H1 (cell line): ENCODE measurements around the gene CREBL2. TPM values are rescaled to one million over a fixed set of nuclear protein-coding genes. Genes with fewer than 3 reads are reported as not detected.

Experiments used
- CTCF ChIA-PET: fragments of 300-600 bp; sonication (Branson Sonifier 250); formaldehyde crosslinking; loops from one replicate; lab custom pipeline; 2021; ENCODE audit not compliant: partially characterized antibody; lab: Charles Lee
- POLR2A ChIA-PET: fragments of 300-600 bp; sonication (Branson Sonifier 250); formaldehyde crosslinking; loops from one replicate; lab custom pipeline; 2021; ENCODE audit warnings: inconsistent platforms; ENCODE audit not compliant: partially characterized antibody; lab: Charles Lee
- DNase-seq, 2 experiments: peaks; one replicate each; pipeline versions ENCODE4 v3.0.0 to v3.0.0-alpha.2; 2010 to 2022; ENCODE audit warnings: low spot score in 2 of 2, low read depth in 1 of 2, mixed read lengths in 1 of 2
- FAIRE-seq: peaks from 2 replicates; lab custom pipeline; 2011; peaks lifted over from hg19 to GRCh38; lab: Jason Lieb, UNC
- H2AFZ ChIP-seq: 2 replicates; pipeline ENCODE4 v1.8.1; 2012; ENCODE audit warnings: low read length, inconsistent platforms
- H2AK5ac ChIP-seq: 2 replicates; pipeline ENCODE4 v1.6.1; 2013; ENCODE audit warnings: low read depth, low read length
- H2BK120ac ChIP-seq: replicated peaks from 2 replicates; pipeline ENCODE3; 2013; ENCODE audit warnings: low read depth, low read length, inconsistent platforms
- H2BK12ac ChIP-seq: 2 replicates; pipeline ENCODE4 v1.6.1; 2013; ENCODE audit warnings: low read depth, low read length
- H2BK15ac ChIP-seq: 2 replicates; pipeline ENCODE4 v1.6.1; 2013; ENCODE audit warnings: low read length
- H2BK20ac ChIP-seq: 2 replicates; pipeline ENCODE4 v1.6.1; 2013; ENCODE audit warnings: low read length
- H2BK5ac ChIP-seq: 2 replicates; pipeline ENCODE4 v1.6.1; 2013; ENCODE audit warnings: low read depth, low read length
- H3K14ac ChIP-seq: 2 replicates; pipeline ENCODE4 v1.6.1; 2013; ENCODE audit warnings: inconsistent platforms; ENCODE audit not compliant: insufficient read length
- H3K18ac ChIP-seq: 2 replicates; pipeline ENCODE4 v1.6.1; 2013; ENCODE audit warnings: low read length; ENCODE audit errors: extremely low read depth
- H3K23ac ChIP-seq: 2 replicates; pipeline ENCODE4 v1.6.1; 2013; ENCODE audit warnings: inconsistent platforms; ENCODE audit not compliant: insufficient read length
- H3K23me2 ChIP-seq: 2 replicates; pipeline ENCODE4 v1.6.1; 2013; ENCODE audit warnings: low read depth, low read length
- H3K27ac ChIP-seq: 2 replicates; pipeline ENCODE4 v1.6.1; 2011; ENCODE audit warnings: low read depth, low read length, inconsistent platforms
- H3K27me3 ChIP-seq, 4 experiments: replicated peaks in 1 of 4; 1 replicate in 1 of 4; 2 replicates in 3 of 4; pipeline versions ENCODE4 v1.6.1 to v1.8.1; 2011 to 2013; ENCODE audit warnings: low read length in 3 of 4, mild to moderate bottlenecking in 3 of 4, inconsistent platforms in 2 of 4, mixed read lengths in 2 of 4, moderate library complexity in 1 of 4; ENCODE audit not compliant: control insufficient read depth in 3 of 4, insufficient read depth in 3 of 4; ENCODE audit errors: extremely low read depth in 1 of 4
- H3K36me3 ChIP-seq, 4 experiments: 2 replicates each; pipeline versions ENCODE4 v1.6.1 to v1.8.1; 2011 to 2013; ENCODE audit warnings: mild to moderate bottlenecking in 4 of 4, low read length in 3 of 4, moderate library complexity in 2 of 4, control low read depth in 1 of 4, inconsistent platforms in 1 of 4; ENCODE audit not compliant: insufficient read depth in 4 of 4, control insufficient read depth in 2 of 4
- H3K4ac ChIP-seq: replicated peaks from 2 replicates; pipeline ENCODE3; 2013; ENCODE audit warnings: low read length, low read depth, mixed read lengths, inconsistent platforms; ENCODE audit not compliant: insufficient read length
- H3K4me1 ChIP-seq, 4 experiments: replicated peaks in 1 of 4; 1 replicate in 1 of 4; 2 replicates in 3 of 4; pipeline versions ENCODE4 v1.6.1 to v1.8.1; 2011 to 2013; ENCODE audit warnings: low read length in 3 of 4, inconsistent platforms in 2 of 4, mixed read lengths in 1 of 4; ENCODE audit not compliant: insufficient read depth in 4 of 4, control insufficient read depth in 3 of 4
- H3K4me2 ChIP-seq, 2 experiments: 2 replicates each; pipeline versions ENCODE4 v1.6.1 to v1.8.1; 2011 to 2013; ENCODE audit warnings: low read depth in 2 of 2, low read length in 2 of 2, control low read depth in 1 of 2, inconsistent platforms in 1 of 2, mild to moderate bottlenecking in 1 of 2; ENCODE audit not compliant: insufficient read depth in 1 of 2
- H3K4me3 ChIP-seq, 4 experiments: fragments of 200-600, 300-600 bp in 1 of 4; sonication (generic), shearing (Covaris generic), sonication (Bioruptor Twin) in 1 of 4; 2 replicates each; pipeline versions ENCODE4 v1.5.1 to v1.8.1; 2011 to 2016; ENCODE audit warnings: low read length in 4 of 4, low read depth in 3 of 4, control low read depth in 2 of 4, inconsistent platforms in 2 of 4, mild to moderate bottlenecking in 2 of 4, mixed read lengths in 1 of 4, moderate library complexity in 1 of 4; ENCODE audit not compliant: insufficient read depth in 2 of 4; ENCODE audit errors: extremely low read depth in 1 of 4
- H3K56ac ChIP-seq: replicated peaks from 2 replicates; pipeline ENCODE3; 2013; ENCODE audit warnings: low read depth, mild to moderate bottlenecking, mixed read lengths, low read length, inconsistent platforms; ENCODE audit not compliant: insufficient read length
- H3K79me1 ChIP-seq: 2 replicates; pipeline ENCODE4 v1.6.1; 2013; ENCODE audit warnings: low read depth, low read length, control low read depth
- H3K79me2 ChIP-seq, 2 experiments: 2 replicates each; pipeline versions ENCODE4 v1.6.1 to v1.8.1; 2012 to 2013; ENCODE audit warnings: low read length in 2 of 2, mild to moderate bottlenecking in 2 of 2, inconsistent platforms in 1 of 2; ENCODE audit not compliant: insufficient read depth in 2 of 2, control insufficient read depth in 1 of 2
- H3K9ac ChIP-seq, 4 experiments: replicated peaks in 1 of 4; 1 replicate in 1 of 4; 2 replicates in 3 of 4; pipeline versions ENCODE4 v1.6.1 to v1.8.1; 2011 to 2013; ENCODE audit warnings: low read depth in 3 of 4, low read length in 3 of 4, control low read depth in 2 of 4, mild to moderate bottlenecking in 2 of 4, moderate library complexity in 2 of 4, inconsistent platforms in 1 of 4; ENCODE audit errors: extremely low read depth in 1 of 4
- H3K9me3 ChIP-seq, 2 experiments: 2 replicates each; pipeline versions ENCODE4 v1.6.1 to v1.8.1; 2012 to 2013; ENCODE audit warnings: mild to moderate bottlenecking in 2 of 2, moderate library complexity in 2 of 2, control low read depth in 1 of 2, inconsistent platforms in 1 of 2, low read depth in 1 of 2, low read length in 1 of 2, mixed read lengths in 1 of 2; ENCODE audit not compliant: insufficient read depth in 2 of 2
- H4K20me1 ChIP-seq, 2 experiments: replicated peaks in 1 of 2; 2 replicates each; pipeline versions ENCODE3 to v1.8.1; 2011 to 2013; ENCODE audit warnings: inconsistent platforms in 2 of 2, low read length in 2 of 2, mild to moderate bottlenecking in 1 of 2; ENCODE audit not compliant: insufficient read depth in 2 of 2, control insufficient read depth in 1 of 2
- H4K5ac ChIP-seq: 2 replicates; pipeline ENCODE4 v1.6.1; 2013; ENCODE audit warnings: low read length, low read depth, mixed read lengths, inconsistent platforms; ENCODE audit not compliant: insufficient read length
- H4K8ac ChIP-seq: 2 replicates; pipeline ENCODE4 v1.8.0; 2013; ENCODE audit warnings: mild to moderate bottlenecking, moderate library complexity, low read length, inconsistent platforms; ENCODE audit not compliant: insufficient read depth; ENCODE audit errors: extremely low read depth
- H4K91ac ChIP-seq: replicated peaks from 2 replicates; pipeline ENCODE3; 2013; ENCODE audit warnings: low read length, mixed read lengths, inconsistent platforms; ENCODE audit not compliant: insufficient read length
- CBX8 ChIP-seq: fragments of 300-800, 300-1000 bp; sonication (generic); IDR thresholded peaks from 2 replicates; pipeline ENCODE4 v1.7.1; 2016; ENCODE audit warnings: low read depth, low read length, borderline replicate concordance
- CHD1 ChIP-seq: IDR thresholded peaks from 2 replicates; pipeline ENCODE4 v1.6.1; 2012; ENCODE audit warnings: low read depth, low read length, improper control_type of control experiment
- HDAC6 ChIP-seq: IDR thresholded peaks from one replicate; pipeline ENCODE4 v1.7.1; 2012; ENCODE audit warnings: low read depth, mild to moderate bottlenecking, inconsistent platforms, low read length, moderate library complexity
- JUN ChIP-seq: IDR thresholded peaks from 2 replicates; pipeline ENCODE4 v1.6.1; 2011; ENCODE audit warnings: low read depth, mild to moderate bottlenecking, improper control_type of control experiment, low read length
- NRF1 ChIP-seq: IDR thresholded peaks from 2 replicates; pipeline ENCODE4 v1.6.1; 2011; ENCODE audit warnings: mild to moderate bottlenecking, low read depth, low read length, improper control_type of control experiment
- RBBP5 ChIP-seq: IDR thresholded peaks from 2 replicates; pipeline ENCODE4 v1.7.1; 2012; ENCODE audit warnings: low read depth, mild to moderate bottlenecking, inconsistent platforms, low read length, moderate library complexity, borderline replicate concordance
- RFX5 ChIP-seq: IDR thresholded peaks from 2 replicates; pipeline ENCODE4 v1.6.1; 2011; ENCODE audit warnings: low read depth, low read length, improper control_type of control experiment, borderline replicate concordance
- SP4 ChIP-seq: IDR thresholded peaks from 2 replicates; pipeline ENCODE4 v1.6.1; 2012; ENCODE audit warnings: low read length, inconsistent platforms
- SRF ChIP-seq: IDR thresholded peaks from 2 replicates; pipeline ENCODE4 v1.6.1; 2011; ENCODE audit warnings: mild to moderate bottlenecking, low read depth, low read length, moderate library complexity
- TCF12 ChIP-seq: IDR thresholded peaks from 2 replicates; pipeline ENCODE4 v1.6.1; 2011; ENCODE audit warnings: low read depth, mild to moderate bottlenecking, low read length
- TEAD4 ChIP-seq: IDR thresholded peaks from 2 replicates; pipeline ENCODE4 v1.6.1; 2012; ENCODE audit warnings: low read depth, low read length, inconsistent platforms, mixed read lengths
- ZNF274 ChIP-seq: IDR thresholded peaks from 2 replicates; pipeline ENCODE4 v1.7.0; 2012; ENCODE audit warnings: low read length, borderline replicate concordance; ENCODE audit errors: extremely low read depth
- WGBS, 2 experiments: shearing (Covaris generic) in 1 of 2; methylation state at CpG; one replicate each; pipeline versions ENCODE4 v1.1.6 to v1.1.7; 2013 to 2015; ENCODE audit warnings: low lambda C conversion rate in 2 of 2, mixed read lengths in 2 of 2, inconsistent platforms in 1 of 2, low coverage in 1 of 2, missing lambda C conversion rate in 1 of 2; ENCODE audit not compliant: insufficient replicate concordance in 2 of 2, insufficient coverage in 1 of 2, insufficient read length in 1 of 2; ENCODE audit errors: extremely low coverage in 1 of 2, missing lambda C conversion rate in 1 of 2; 5-methylcytosine and 5-hydroxymethylcytosine counted together
- polyA plus RNA-seq, 7 experiments: library from polyadenylated mRNA; depleted of rRNA in 3 of 7; stranded (reverse) in 5 of 7; unstranded in 2 of 7; fragments of >200 nt in 5 of 7; fragments of 200-250 nt in 2 of 7; gene quantifications; 1 replicate in 5 of 7; 2 replicates in 1 of 7; 4 replicates in 1 of 7; pipeline versions ENCODE4 v1.2.1 to v1.2.3, GENCODE V29; 2011 to 2013; ENCODE audit warnings: missing spikeins in 2 of 7, mixed read lengths in 2 of 7
- total RNA-seq: library from RNA; stranded (reverse); fragmentation: NEBNext Ultra II Directional; extraction: Animal tissue kit (Norgen Biotek cat#: 25700); gene quantifications from 2 replicates; pipeline ENCODE4 v1.2.1, GENCODE V29; 2021
- TF ChIP-seq, protein P1 (sequence below): IDR thresholded peaks from 2 replicates; pipeline ENCODE4 v1.6.1; 2012; ENCODE audit warnings: low read length, inconsistent platforms

The CREBL2 gene
- total and polyA plus RNA-seq, 2 of the 8 experiments (the other 6 are each of a cell fraction or from before 2014, with no cell fraction given), result 9.8 to 18.3 TPM

DNA sequence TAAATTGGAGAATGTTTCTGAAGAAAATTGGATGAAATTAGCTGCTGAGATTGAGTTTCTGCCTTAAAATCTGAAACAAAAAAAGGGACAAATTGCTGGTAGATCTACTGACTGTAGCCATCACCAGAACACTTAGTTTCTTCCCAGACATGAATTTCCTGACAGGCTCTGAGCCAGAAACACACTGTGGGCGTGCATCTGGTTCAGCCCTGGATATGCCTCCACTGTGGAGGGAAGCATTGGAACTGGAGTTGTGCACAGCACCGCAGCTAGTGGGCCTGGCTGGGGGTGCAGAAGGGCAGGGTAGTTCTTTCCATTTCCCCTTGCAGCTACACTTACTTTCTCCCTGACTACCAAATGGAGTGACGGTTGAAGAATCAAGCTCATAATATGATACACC is 31.2 kb downstream of the CREBL2 start:
- peaks cover 6 to 8% of the 10 kb centered on the region in 2 experiments for H3K9me3 ChIP-seq
- no peak overlapping the region for H3K14ac ChIP-seq
- H3K4me1 ChIP-seq, result peaks cover 0 to 19% (median 1%) of the 10 kb centered on the region in 4 experiments; a peak in 2 of 7 replicates
- no peak overlapping the region for H2AK5ac ChIP-seq
- ChIA-PET CTCF (interaction anchor here (1.0 to 6.4 kb wide), 11 partner anchors 9 to 439 kb away, joined by 3 to 77 read pairs (median 5); no protein-coding TSS in a partner anchor), POLR2A (interaction anchor here (0.7 to 2.7 kb wide), 2 partner anchors 10 to 11 kb away, joined by 3 to 6 read pairs; no protein-coding TSS in a partner anchor)
- no peak overlapping the region for H3K4ac ChIP-seq
- no peak overlapping the region for H3K18ac ChIP-seq
- no peak overlapping the region for H3K4me2 ChIP-seq
- no peak overlapping the region for H2BK15ac ChIP-seq
- H3K4me3 ChIP-seq, result no peak overlapping the region
- H3K79me1 ChIP-seq, result no peaks in the 10 kb centered on the region
- no peaks in the 10 kb centered on the region for H4K20me1 ChIP-seq
- H2AFZ ChIP-seq, result no peak overlapping the region
- no peak overlapping the region for H4K8ac ChIP-seq
- H3K23me2 ChIP-seq, result no peaks in the 10 kb centered on the region
- FAIRE-seq (no peak), DNase-seq (no peak)
- no peak overlapping the region for H3K23ac ChIP-seq
- H2BK120ac ChIP-seq, result no peak overlapping the region
- no peak overlapping the region for H2BK12ac ChIP-seq
- WGBS, 2 experiments, result 97% methylated on average over 3 of the region's 3 CpGs; no CpG with 5 or more reads in 1 of the 2 experiments
- H3K27me3 ChIP-seq, result no peaks in the 10 kb centered on the region
- no peak overlapping the region for H4K91ac ChIP-seq
- H3K27ac ChIP-seq, result peak overlapping the region; percentile 33; the same call in 1 of the 2 replicates
- H3K36me3 ChIP-seq, result peaks cover 0 to 15% (median 1%) of the 10 kb centered on the region in 4 experiments; a peak in 4 of 8 replicates
- H3K9ac ChIP-seq, result no peak overlapping the region
- H3K56ac ChIP-seq, result no peak overlapping the region
- H4K5ac ChIP-seq, result peak overlapping the region; percentile 6
- H3K79me2 ChIP-seq, result no peaks in the 10 kb centered on the region
- no peak overlapping the region for H2BK20ac ChIP-seq
- no peak overlapping the region for H2BK5ac ChIP-seq
- TF ChIP-seq SRF (no peak), RBBP5 (no peak), JUN (no peak), CBX8 (no peak), NRF1 (no peak), RFX5 (no peak), TEAD4 (no peak), ZNF274 (no peak), SP4 (no peak), TCF12 (no peak), HDAC6 (no peak), CHD1 (no peak)
- TF ChIP-seq, protein P1, sequence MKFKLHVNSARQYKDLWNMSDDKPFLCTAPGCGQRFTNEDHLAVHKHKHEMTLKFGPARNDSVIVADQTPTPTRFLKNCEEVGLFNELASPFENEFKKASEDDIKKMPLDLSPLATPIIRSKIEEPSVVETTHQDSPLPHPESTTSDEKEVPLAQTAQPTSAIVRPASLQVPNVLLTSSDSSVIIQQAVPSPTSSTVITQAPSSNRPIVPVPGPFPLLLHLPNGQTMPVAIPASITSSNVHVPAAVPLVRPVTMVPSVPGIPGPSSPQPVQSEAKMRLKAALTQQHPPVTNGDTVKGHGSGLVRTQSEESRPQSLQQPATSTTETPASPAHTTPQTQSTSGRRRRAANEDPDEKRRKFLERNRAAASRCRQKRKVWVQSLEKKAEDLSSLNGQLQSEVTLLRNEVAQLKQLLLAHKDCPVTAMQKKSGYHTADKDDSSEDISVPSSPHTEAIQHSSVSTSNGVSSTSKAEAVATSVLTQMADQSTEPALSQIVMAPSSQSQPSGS, result no peak
